Nephron progenitor cell (in vitro differentiated cells): ENCODE data around the gene CMIP.

Source experiments
- DNase-seq: peaks from one replicate; pipeline ENCODE4 v3.0.0; 2021
- H3K27ac Mint-ChIP-seq: 2 replicates; pipeline ENCODE4 v1.8.0; 2021; ENCODE audit warnings: mild to moderate bottlenecking, moderate library complexity, mixed read lengths
- H3K27me3 Mint-ChIP-seq: 2 replicates; pipeline ENCODE4 v1.8.0; 2021; ENCODE audit warnings: mild to moderate bottlenecking, low read depth, mixed read lengths; ENCODE audit not compliant: poor library complexity
- H3K36me3 Mint-ChIP-seq: 2 replicates; pipeline ENCODE4 v1.8.0; 2021; ENCODE audit warnings: low read depth, mixed read lengths
- H3K4me1 Mint-ChIP-seq: 2 replicates; pipeline ENCODE4 v1.8.0; 2021; ENCODE audit warnings: mixed read lengths
- H3K4me3 Mint-ChIP-seq: 2 replicates; pipeline ENCODE4 v1.8.0; 2021; ENCODE audit warnings: mild to moderate bottlenecking, moderate library complexity, mixed read lengths
- H3K9me3 Mint-ChIP-seq: 2 replicates; pipeline ENCODE4 v1.8.0; 2021; ENCODE audit warnings: mild to moderate bottlenecking, moderate library complexity, mixed read lengths
- TF ChIP-seq, protein P1 (sequence below): fragments of 200-600 bp; sonication (generic); IDR thresholded peaks from 2 replicates; pipeline ENCODE4 v1.5.0; 2021; ENCODE audit warnings: antibody characterized with exemption

Gene CMIP

GRCh38 chr16:81639348-81639747, 194.7 kb downstream of the CMIP start:
- Mint-ChIP-seq H3K27ac (no peak overlapping the region), H3K36me3 (peaks cover 4% of the 10 kb centered on the region), H3K9me3 (no peaks in the 10 kb centered on the region), H3K27me3 (no peaks in the 10 kb centered on the region), H3K4me1 (peaks cover 89% of the 10 kb centered on the region), H3K4me3 (no peak overlapping the region)
- no peak for DNase-seq
- TF ChIP-seq, protein P1, sequence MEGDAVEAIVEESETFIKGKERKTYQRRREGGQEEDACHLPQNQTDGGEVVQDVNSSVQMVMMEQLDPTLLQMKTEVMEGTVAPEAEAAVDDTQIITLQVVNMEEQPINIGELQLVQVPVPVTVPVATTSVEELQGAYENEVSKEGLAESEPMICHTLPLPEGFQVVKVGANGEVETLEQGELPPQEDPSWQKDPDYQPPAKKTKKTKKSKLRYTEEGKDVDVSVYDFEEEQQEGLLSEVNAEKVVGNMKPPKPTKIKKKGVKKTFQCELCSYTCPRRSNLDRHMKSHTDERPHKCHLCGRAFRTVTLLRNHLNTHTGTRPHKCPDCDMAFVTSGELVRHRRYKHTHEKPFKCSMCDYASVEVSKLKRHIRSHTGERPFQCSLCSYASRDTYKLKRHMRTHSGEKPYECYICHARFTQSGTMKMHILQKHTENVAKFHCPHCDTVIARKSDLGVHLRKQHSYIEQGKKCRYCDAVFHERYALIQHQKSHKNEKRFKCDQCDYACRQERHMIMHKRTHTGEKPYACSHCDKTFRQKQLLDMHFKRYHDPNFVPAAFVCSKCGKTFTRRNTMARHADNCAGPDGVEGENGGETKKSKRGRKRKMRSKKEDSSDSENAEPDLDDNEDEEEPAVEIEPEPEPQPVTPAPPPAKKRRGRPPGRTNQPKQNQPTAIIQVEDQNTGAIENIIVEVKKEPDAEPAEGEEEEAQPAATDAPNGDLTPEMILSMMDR = no peak

DNA sequence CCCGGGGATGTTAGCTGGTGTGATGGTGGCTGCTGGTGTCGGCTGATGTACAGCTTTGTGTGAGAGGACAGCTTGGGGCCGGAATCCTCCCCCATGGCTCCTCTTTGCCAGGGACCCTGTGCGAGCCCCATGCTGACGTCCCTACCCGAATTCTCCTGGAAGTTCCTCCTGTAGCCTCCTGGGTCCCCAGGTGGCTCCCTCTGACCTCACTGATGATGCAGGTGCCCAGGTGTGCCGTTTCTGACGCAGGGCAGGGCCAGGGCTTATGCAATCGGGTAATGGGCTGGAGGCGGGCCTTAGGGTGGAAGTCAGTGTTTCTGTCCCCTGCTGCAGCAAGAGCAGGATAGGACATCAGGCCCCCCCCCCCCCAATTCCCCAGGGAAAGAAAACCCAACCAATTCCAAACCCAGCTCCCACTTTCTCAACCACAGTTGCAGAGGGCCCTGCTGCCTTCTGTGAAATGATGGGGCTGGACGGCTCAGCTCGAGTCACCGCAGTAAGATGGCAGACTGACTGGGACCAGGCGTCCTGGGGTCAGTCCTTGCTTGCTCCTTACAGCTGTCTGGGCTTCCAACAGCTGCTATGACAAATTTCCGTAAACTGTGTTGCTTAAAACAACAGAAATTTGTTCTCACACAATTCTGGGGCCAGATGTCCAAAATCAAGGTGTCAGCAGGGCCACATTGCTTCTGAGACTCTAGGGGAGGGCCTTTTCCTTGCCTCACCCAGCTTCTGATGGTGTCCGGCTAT, 195.5 kb downstream of the CMIP start:
- H3K36me3 Mint-ChIP-seq = peaks cover 4% of the 10 kb centered on the region
- H3K27me3 Mint-ChIP-seq = no peaks in the 10 kb centered on the region
- no peaks in the 10 kb centered on the region for H3K9me3 Mint-ChIP-seq
- TF ChIP-seq, protein P1 = no peak
- no peak overlapping the region for H3K27ac Mint-ChIP-seq
- DNase-seq = no peak
- no peak overlapping the region for H3K4me3 Mint-ChIP-seq
- peaks cover 89% of the 10 kb centered on the region for H3K4me1 Mint-ChIP-seq

DNA sequence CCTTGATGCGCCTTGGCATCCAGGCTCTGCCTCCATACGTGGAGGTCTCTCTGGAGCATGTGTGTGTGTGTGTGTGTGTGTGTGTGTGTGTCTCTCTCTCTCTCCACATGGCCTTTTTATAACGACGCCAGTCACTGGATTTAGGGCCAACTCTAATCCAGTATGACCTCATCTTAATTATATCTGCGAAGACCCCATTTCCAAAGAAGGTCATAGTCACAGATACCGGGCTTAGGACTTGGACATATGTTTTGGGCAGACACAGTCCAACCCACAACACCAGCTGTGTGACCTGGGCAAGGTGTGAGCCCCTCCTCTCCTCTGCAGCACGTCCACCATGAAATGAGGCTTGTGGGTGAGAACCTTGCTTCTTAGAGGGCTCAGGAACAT, 196.1 kb downstream of the CMIP start:
- TF ChIP-seq, protein P1 = no peak
- H3K4me3 Mint-ChIP-seq = no peak overlapping the region
- H3K36me3 Mint-ChIP-seq = peaks cover 4% of the 10 kb centered on the region
- H3K4me1 Mint-ChIP-seq = peaks cover 89% of the 10 kb centered on the region
- H3K27ac Mint-ChIP-seq = no peak overlapping the region
- DNase-seq = no peak
- peaks cover under 1% of the 10 kb centered on the region for H3K9me3 Mint-ChIP-seq
- no peaks in the 10 kb centered on the region for H3K27me3 Mint-ChIP-seq

DNA sequence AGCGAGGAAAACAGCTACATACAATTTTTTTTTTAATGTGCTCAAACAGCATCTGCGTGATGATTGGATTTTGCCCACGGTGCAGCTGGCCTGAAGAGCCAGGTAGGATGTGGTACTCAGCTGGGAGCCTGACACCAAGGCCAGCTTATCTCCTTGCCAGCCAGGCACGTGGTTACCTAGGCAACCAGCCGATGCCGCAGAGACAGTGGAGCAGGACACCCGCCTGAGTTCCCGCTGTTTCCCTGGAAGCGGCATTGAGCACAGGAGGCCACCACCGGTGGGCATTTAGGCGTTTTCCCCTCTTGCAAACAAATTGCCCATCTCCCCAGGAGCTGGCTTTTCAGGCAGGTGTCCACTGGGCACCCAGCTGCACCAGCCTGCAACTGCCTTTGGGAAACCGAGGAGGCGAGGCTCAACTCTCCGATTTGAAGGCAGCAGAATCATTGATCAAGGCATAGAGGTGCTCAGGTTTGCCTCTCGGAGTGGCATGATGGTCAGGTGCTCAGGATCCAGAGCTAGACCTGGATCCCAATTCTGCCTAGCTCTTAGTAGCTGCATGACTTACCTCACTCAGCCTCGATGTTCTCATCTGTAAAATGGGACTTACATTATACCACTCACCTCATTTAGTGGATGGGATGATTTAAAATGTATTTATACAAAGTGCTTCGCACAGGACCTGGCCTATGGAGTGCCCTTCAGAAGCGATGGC, 196.9 kb downstream of the CMIP start:
- H3K27ac Mint-ChIP-seq = no peak overlapping the region
- H3K36me3 Mint-ChIP-seq = peaks cover 4% of the 10 kb centered on the region
- DNase-seq = peak; percentile 37
- H3K9me3 Mint-ChIP-seq = peaks cover 4% of the 10 kb centered on the region
- TF ChIP-seq, protein P1 = no peak
- peaks cover 86% of the 10 kb centered on the region for H3K4me1 Mint-ChIP-seq
- no peak overlapping the region for H3K4me3 Mint-ChIP-seq
- H3K27me3 Mint-ChIP-seq = no peaks in the 10 kb centered on the region

- Mint-ChIP-seq H3K9me3 (peaks cover 4% of the 10 kb centered on the region), H3K27me3 (no peaks in the 10 kb centered on the region), H3K4me1 (peaks cover 88% of the 10 kb centered on the region), H3K27ac (no peak overlapping the region), H3K4me3 (no peak overlapping the region), H3K36me3 (peaks cover 4% of the 10 kb centered on the region)
- TF ChIP-seq, protein P1 = no peak
- no peak for DNase-seq
Observed at GRCh38 chr16:81642107-81642436, 197.5 kb downstream of the CMIP start.

DNA sequence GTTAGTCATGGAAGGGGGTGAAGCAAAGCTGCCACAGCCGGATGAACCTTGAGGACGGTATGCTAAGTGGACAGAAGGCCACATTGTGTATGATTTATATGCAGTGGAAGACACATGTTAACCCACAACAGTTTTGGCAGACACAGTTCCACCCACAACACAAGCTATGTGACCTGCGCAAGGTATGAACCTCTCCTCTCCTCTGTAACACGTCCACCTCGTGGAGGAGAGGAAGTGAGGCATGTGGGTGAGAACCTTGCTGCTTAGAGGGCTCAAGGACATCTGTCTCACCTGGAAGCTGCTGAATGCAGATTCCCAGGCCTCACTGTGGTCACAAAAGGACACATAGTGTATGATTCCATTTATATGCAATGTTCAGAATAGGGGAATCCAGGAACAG, 198.3 kb downstream of the CMIP start:
- peaks cover 3% of the 10 kb centered on the region for H3K36me3 Mint-ChIP-seq
- H3K27me3 Mint-ChIP-seq = no peaks in the 10 kb centered on the region
- TF ChIP-seq, protein P1 = no peak
- DNase-seq = no peak
- no peak overlapping the region for H3K4me3 Mint-ChIP-seq
- no peak overlapping the region for H3K27ac Mint-ChIP-seq
- H3K9me3 Mint-ChIP-seq = peaks cover 4% of the 10 kb centered on the region
- H3K4me1 Mint-ChIP-seq = peaks cover 89% of the 10 kb centered on the region
